ENCODE measurements around the gene FCHO1. TPM values are rescaled to one million over a fixed set of nuclear protein-coding genes. Genes with fewer than 3 reads are reported as not detected.

Gene FCHO1
- total RNA-seq, 1 experiment from 2014 or later, result 0.61 TPM

DNA sequence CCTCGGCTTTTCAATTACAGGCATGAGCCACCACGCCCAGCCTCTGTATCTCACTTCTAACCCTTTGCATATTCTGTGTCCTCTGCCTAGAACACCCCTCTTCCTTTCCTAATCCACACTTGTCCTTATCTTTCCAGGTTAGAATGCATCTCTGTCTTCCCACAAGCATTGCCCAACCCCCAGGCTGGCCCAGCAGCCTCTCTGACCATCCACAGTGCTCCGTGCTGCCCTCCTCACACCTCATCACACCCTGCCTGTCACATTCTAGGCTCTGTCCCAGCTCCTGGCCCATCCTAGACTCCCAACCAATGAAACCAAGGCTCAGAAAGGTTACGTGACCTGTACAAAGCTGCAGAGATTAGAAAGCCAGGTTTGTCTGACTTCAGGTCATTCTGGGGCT lies 85.3 kb downstream of the FCHO1 start:
- intact Hi-C loops (cut with micrococcal nuclease; ENCODE audit: unreplicated experiment), result no loop called here
- Mint-ChIP-seq H3K36me3 (ENCODE audit: insufficient read depth, unreplicated experiment) (no peaks in the 10 kb centered on the region), H3K27me3 (ENCODE audit: unreplicated experiment) (peaks cover 17% of the 10 kb centered on the region), H3K4me1 (ENCODE audit: low read depth, unreplicated experiment) (no peaks in the 10 kb centered on the region), H3K9me3 (ENCODE audit: low read depth, unreplicated experiment) (no peaks in the 10 kb centered on the region), H3K4me3 (ENCODE audit: low read depth, unreplicated experiment) (no peak overlapping the region), H3K27ac (ENCODE audit: unreplicated experiment) (no peak overlapping the region)
- BruUV-seq (replicated peaks), result no TSS peak
- CTCF ChIA-PET, result no interaction called here
- TF ChIP-seq, protein P1, sequence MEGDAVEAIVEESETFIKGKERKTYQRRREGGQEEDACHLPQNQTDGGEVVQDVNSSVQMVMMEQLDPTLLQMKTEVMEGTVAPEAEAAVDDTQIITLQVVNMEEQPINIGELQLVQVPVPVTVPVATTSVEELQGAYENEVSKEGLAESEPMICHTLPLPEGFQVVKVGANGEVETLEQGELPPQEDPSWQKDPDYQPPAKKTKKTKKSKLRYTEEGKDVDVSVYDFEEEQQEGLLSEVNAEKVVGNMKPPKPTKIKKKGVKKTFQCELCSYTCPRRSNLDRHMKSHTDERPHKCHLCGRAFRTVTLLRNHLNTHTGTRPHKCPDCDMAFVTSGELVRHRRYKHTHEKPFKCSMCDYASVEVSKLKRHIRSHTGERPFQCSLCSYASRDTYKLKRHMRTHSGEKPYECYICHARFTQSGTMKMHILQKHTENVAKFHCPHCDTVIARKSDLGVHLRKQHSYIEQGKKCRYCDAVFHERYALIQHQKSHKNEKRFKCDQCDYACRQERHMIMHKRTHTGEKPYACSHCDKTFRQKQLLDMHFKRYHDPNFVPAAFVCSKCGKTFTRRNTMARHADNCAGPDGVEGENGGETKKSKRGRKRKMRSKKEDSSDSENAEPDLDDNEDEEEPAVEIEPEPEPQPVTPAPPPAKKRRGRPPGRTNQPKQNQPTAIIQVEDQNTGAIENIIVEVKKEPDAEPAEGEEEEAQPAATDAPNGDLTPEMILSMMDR (IDR thresholded peaks at IDR 0.05; ENCODE audit: unreplicated experiment), result no peak
- DNase-seq, result no peak

DNA sequence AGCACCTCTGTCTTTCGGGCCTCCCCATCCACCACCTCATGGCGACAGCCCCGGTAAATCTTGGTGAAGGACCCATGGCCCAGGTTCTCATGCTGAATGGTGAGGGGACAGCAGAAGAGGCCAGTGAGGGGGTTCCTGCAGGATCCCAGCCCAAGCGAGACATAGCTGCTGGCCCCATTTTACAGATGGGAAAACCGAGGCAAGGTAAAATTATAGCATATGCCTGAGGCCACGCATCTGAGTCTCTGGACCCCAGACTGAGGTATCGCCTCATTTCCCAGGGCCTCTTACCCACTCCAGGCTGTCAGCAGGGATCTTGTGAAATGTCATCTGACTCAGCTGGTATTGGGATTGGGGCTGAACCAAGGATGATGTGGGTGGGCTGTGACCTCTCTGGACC lies 86.7 kb downstream of the FCHO1 start:
- no peaks in the 10 kb centered on the region for H3K4me1 Mint-ChIP-seq (ENCODE audit: low read depth, unreplicated experiment)
- CTCF ChIA-PET, result no interaction called here
- DNase-seq, result no peak
- no peaks in the 10 kb centered on the region for H3K36me3 Mint-ChIP-seq (ENCODE audit: insufficient read depth, unreplicated experiment)
- TF ChIP-seq, protein P1 (IDR thresholded peaks at IDR 0.05; ENCODE audit: unreplicated experiment), result no peak
- no peaks in the 10 kb centered on the region for H3K9me3 Mint-ChIP-seq (ENCODE audit: low read depth, unreplicated experiment)
- no peak overlapping the region for H3K4me3 Mint-ChIP-seq (ENCODE audit: low read depth, unreplicated experiment)
- intact Hi-C loops (cut with micrococcal nuclease; ENCODE audit: unreplicated experiment), result no loop called here
- H3K27ac Mint-ChIP-seq (ENCODE audit: unreplicated experiment), result no peak overlapping the region
- BruUV-seq (replicated peaks), result no TSS peak
- H3K27me3 Mint-ChIP-seq (ENCODE audit: unreplicated experiment), result peaks cover 17% of the 10 kb centered on the region

Other genes starting within 250 kb of the FCHO1 start
- gene PGLS, start 239.8 kb upstream of the FCHO1 start, total RNA-seq (2022), result 75.5 and 78.1 TPM in 2 replicates
- 69.8 and 79.1 TPM in 2 replicates for gene COLGALT1, start 195.8 kb upstream of the FCHO1 start, total RNA-seq (2022)
- 0.28 and 3.8 TPM in 2 replicates for gene UNC13A, start 63.1 kb upstream of the FCHO1 start, total RNA-seq (2022)
- 57.1 and 59.5 TPM in 2 replicates for gene MAP1S, start 32.0 kb upstream of the FCHO1 start, total RNA-seq (2022)
- gene B3GNT3, start 43.7 kb downstream of the FCHO1 start, total RNA-seq (2022), result 75.1 and 121 TPM in 2 replicates
- not detected in 2 replicates for gene INSL3, start 70.0 kb downstream of the FCHO1 start, total RNA-seq (2022)
- gene JAK3, start 96.5 kb downstream of the FCHO1 start, total RNA-seq (2022), result not detected in 2 replicates
- 955 and 1,054 TPM in 2 replicates for gene RPL18A, start 108.4 kb downstream of the FCHO1 start, total RNA-seq (2022)
- gene SLC5A5, start 120.5 kb downstream of the FCHO1 start, total RNA-seq (2022), result not detected in 2 replicates
- gene CCDC124, start 181.5 kb downstream of the FCHO1 start, total RNA-seq (2022), result 51.1 and 53.4 TPM in 2 replicates
- not detected in 2 replicates for gene KCNN1, start 215.6 kb downstream of the FCHO1 start, total RNA-seq (2022)

All from Calu3 (cell line).